SU-DHL-6 (cell line): ENCODE measurements around the gene SEMA5A.

Experiments used
- EZH2phosphoT487 ChIP-seq: fragments of 200-600 bp; sonication (generic), shearing (Covaris generic); conservative IDR thresholded peaks from 2 replicates; pipeline ENCODE4 v1.6.1; 2018; ENCODE audit warnings: mild to moderate bottlenecking, antibody characterized with exemption, low read length, moderate library complexity, mixed read lengths
- TF ChIP-seq, protein P1 (sequence below): fragments of 200-600 bp; sonication (generic); IDR thresholded peaks from one replicate; pipeline ENCODE4 v1.5.1; 2017; ENCODE audit warnings: antibody characterized with exemption, mild to moderate bottlenecking, low read length, moderate library complexity; ENCODE audit not compliant: insufficient read depth, poor library complexity, severe bottlenecking

DNA sequence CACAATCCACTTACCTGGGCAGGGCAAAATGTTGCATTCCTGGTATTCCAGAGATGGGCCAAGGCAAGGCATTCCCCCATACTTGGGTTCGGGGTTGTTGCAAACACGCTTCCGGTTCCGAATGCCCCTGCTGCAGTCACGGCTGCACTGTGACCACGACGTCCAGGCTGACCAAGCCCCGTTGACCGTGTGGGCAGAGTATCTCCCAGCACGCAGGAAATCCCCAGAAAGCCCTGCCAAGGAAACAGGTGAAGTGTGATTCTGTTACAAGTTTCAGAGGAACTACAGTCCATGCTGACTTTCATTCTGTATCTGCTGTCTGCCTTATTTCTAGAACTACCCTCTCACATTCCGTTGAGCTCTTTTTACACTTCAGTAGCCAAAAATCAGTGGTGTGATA, 483.0 kb downstream of the SEMA5A start:
- TF ChIP-seq, protein P1, sequence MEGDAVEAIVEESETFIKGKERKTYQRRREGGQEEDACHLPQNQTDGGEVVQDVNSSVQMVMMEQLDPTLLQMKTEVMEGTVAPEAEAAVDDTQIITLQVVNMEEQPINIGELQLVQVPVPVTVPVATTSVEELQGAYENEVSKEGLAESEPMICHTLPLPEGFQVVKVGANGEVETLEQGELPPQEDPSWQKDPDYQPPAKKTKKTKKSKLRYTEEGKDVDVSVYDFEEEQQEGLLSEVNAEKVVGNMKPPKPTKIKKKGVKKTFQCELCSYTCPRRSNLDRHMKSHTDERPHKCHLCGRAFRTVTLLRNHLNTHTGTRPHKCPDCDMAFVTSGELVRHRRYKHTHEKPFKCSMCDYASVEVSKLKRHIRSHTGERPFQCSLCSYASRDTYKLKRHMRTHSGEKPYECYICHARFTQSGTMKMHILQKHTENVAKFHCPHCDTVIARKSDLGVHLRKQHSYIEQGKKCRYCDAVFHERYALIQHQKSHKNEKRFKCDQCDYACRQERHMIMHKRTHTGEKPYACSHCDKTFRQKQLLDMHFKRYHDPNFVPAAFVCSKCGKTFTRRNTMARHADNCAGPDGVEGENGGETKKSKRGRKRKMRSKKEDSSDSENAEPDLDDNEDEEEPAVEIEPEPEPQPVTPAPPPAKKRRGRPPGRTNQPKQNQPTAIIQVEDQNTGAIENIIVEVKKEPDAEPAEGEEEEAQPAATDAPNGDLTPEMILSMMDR: no peak
- TF ChIP-seq EZH2phosphoT487: no peak
